Measurements from ENCODE around the gene SCYL1. TPM values are rescaled to one million over a fixed set of nuclear protein-coding genes. Genes with fewer than 3 reads are reported as not detected.

SCYL1 gene
- total RNA-seq, 1 experiment from 2014 or later: 53.6 TPM

DNA sequence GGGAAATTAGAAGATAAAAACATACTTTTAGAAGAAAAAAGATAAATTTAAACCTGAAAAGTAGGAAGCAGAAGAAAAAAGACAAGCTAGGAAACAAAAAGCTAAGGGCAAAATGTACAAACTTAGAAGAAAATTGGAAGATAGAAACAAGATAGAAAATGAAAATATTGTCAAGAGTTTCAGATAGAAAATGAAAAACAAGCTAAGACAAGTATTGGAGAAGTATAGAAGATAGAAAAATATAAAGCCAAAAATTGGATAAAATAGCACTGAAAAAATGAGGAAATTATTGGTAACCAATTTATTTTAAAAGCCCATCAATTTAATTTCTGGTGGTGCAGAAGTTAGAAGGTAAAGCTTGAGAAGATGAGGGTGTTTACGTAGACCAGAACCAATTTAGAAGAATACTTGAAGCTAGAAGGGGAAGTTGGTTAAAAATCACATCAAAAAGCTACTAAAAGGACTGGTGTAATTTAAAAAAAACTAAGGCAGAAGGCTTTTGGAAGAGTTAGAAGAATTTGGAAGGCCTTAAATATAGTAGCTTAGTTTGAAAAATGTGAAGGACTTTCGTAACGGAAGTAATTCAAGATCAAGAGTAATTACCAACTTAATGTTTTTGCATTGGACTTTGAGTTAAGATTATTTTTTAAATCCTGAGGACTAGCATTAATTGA, 25.0 kb upstream of the SCYL1 start:
- no peak overlapping the region for H3K4me3 Mint-ChIP-seq (ENCODE audit: low read depth, unreplicated experiment)

DNA sequence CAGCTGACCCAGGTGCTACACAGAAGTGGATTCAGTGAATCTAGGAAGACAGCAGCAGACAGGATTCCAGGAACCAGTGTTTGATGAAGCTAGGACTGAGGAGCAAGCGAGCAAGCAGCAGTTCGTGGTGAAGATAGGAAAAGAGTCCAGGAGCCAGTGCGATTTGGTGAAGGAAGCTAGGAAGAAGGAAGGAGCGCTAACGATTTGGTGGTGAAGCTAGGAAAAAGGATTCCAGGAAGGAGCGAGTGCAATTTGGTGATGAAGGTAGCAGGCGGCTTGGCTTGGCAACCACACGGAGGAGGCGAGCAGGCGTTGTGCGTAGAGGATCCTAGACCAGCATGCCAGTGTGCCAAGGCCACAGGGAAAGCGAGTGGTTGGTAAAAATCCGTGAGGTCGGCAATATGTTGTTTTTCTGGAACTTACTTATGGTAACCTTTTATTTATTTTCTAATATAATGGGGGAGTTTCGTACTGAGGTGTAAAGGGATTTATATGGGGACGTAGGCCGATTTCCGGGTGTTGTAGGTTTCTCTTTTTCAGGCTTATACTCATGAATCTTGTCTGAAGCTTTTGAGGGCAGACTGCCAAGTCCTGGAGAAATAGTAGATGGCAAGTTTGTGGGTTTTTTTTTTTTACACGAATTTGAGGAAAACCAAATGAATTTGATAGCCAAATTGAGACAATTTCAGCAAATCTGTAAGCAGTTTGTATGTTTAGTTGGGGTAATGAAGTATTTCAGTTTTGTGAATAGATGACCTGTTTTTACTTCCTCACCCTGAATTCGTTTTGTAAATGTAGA, 24.3 kb upstream of the SCYL1 start:
- Mint-ChIP-seq H3K4me1 (ENCODE audit: low read depth, unreplicated experiment) (peaks cover 15% of the 10 kb centered on the region), H3K27ac (ENCODE audit: unreplicated experiment) (no peak overlapping the region), H3K27me3 (ENCODE audit: unreplicated experiment) (no peaks in the 10 kb centered on the region), H3K36me3 (ENCODE audit: insufficient read depth, unreplicated experiment) (no peaks in the 10 kb centered on the region), H3K4me3 (ENCODE audit: low read depth, unreplicated experiment) (no peak overlapping the region), H3K9me3 (ENCODE audit: low read depth, unreplicated experiment) (no peaks in the 10 kb centered on the region)
- intact Hi-C loops (cut with micrococcal nuclease; ENCODE audit: unreplicated experiment): loop anchor here (1.0 kb wide), 1 partner anchor 76 kb away; no protein-coding TSS in a partner anchor
- CTCF ChIA-PET: interaction anchor here (1.2 to 2.8 kb wide), 2 partner anchors 29 to 113 kb away, joined by 4 to 15 read pairs; no protein-coding TSS in a partner anchor
- no peak for DNase-seq
- BruUV-seq (replicated peaks): no TSS peak
- TF ChIP-seq, protein P1, sequence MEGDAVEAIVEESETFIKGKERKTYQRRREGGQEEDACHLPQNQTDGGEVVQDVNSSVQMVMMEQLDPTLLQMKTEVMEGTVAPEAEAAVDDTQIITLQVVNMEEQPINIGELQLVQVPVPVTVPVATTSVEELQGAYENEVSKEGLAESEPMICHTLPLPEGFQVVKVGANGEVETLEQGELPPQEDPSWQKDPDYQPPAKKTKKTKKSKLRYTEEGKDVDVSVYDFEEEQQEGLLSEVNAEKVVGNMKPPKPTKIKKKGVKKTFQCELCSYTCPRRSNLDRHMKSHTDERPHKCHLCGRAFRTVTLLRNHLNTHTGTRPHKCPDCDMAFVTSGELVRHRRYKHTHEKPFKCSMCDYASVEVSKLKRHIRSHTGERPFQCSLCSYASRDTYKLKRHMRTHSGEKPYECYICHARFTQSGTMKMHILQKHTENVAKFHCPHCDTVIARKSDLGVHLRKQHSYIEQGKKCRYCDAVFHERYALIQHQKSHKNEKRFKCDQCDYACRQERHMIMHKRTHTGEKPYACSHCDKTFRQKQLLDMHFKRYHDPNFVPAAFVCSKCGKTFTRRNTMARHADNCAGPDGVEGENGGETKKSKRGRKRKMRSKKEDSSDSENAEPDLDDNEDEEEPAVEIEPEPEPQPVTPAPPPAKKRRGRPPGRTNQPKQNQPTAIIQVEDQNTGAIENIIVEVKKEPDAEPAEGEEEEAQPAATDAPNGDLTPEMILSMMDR (IDR thresholded peaks at IDR 0.05; ENCODE audit: unreplicated experiment): no peak

More for the DNA sequence above, 25.0 kb upstream of the SCYL1 start:
- BruUV-seq (replicated peaks): no TSS peak
- TF ChIP-seq, protein P1 (IDR thresholded peaks at IDR 0.05; ENCODE audit: unreplicated experiment): no peak
- no peak for DNase-seq
- CTCF ChIA-PET: interaction anchor here (1.2 to 3.6 kb wide), 3 partner anchors 21 to 113 kb away, joined by 4 to 41 read pairs (median 15); no protein-coding TSS in a partner anchor
- Mint-ChIP-seq H3K4me1 (ENCODE audit: low read depth, unreplicated experiment) (peaks cover 15% of the 10 kb centered on the region), H3K36me3 (ENCODE audit: insufficient read depth, unreplicated experiment) (no peaks in the 10 kb centered on the region), H3K27ac (ENCODE audit: unreplicated experiment) (no peak overlapping the region), H3K27me3 (ENCODE audit: unreplicated experiment) (no peaks in the 10 kb centered on the region), H3K9me3 (ENCODE audit: low read depth, unreplicated experiment) (no peaks in the 10 kb centered on the region)
- intact Hi-C loops (cut with micrococcal nuclease; ENCODE audit: unreplicated experiment): no loop called here

DNA sequence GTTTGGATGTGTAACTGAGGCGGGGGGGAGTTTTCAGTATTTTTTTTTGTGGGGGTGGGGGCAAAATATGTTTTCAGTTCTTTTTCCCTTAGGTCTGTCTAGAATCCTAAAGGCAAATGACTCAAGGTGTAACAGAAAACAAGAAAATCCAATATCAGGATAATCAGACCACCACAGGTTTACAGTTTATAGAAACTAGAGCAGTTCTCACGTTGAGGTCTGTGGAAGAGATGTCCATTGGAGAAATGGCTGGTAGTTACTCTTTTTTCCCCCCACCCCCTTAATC, 23.8 kb upstream of the SCYL1 start:
- intact Hi-C loops (cut with micrococcal nuclease; ENCODE audit: unreplicated experiment): loop anchor here (1.0 kb wide), 1 partner anchor 77 kb away; no protein-coding TSS in a partner anchor
- no TSS peak for BruUV-seq (replicated peaks)
- Mint-ChIP-seq H3K4me3 (ENCODE audit: low read depth, unreplicated experiment) (no peak overlapping the region), H3K27ac (ENCODE audit: unreplicated experiment) (no peak overlapping the region), H3K27me3 (ENCODE audit: unreplicated experiment) (no peaks in the 10 kb centered on the region), H3K9me3 (ENCODE audit: low read depth, unreplicated experiment) (no peaks in the 10 kb centered on the region), H3K36me3 (ENCODE audit: insufficient read depth, unreplicated experiment) (no peaks in the 10 kb centered on the region), H3K4me1 (ENCODE audit: low read depth, unreplicated experiment) (peaks cover 14% of the 10 kb centered on the region)
- no peak for DNase-seq
- CTCF ChIA-PET: interaction anchor here (1.2 kb wide), 1 partner anchor 114 kb away, joined by 4 read pairs; no protein-coding TSS in a partner anchor
- TF ChIP-seq, protein P1 (IDR thresholded peaks at IDR 0.05; ENCODE audit: unreplicated experiment): no peak

DNA sequence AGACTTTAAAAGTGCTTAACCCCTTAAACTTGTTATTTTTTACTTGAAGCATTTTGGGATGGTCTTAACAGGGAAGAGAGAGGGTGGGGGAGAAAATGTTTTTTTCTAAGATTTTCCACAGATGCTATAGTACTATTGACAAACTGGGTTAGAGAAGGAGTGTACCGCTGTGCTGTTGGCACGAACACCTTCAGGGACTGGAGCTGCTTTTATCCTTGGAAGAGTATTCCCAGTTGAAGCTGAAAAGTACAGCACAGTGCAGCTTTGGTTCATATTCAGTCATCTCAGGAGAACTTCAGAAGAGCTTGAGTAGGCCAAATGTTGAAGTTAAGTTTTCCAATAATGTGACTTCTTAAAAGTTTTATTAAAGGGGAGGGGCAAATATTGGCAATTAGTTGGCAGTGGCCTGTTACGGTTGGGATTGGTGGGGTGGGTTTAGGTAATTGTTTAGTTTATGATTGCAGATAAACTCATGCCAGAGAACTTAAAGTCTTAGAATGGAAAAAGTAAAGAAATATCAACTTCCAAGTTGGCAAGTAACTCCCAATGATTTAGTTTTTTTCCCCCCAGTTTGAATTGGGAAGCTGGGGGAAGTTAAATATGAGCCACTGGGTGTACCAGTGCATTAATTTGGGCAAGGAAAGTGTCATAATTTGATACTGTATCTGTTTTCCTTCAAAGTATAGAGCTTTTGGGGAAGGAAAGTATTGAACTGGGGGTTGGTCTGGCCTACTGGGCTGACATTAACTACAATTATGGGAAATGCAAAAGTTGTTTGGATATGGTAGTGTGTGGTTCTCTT, 23.2 kb upstream of the SCYL1 start:
- Mint-ChIP-seq H3K4me1 (ENCODE audit: low read depth, unreplicated experiment) (peaks cover 8% of the 10 kb centered on the region), H3K4me3 (ENCODE audit: low read depth, unreplicated experiment) (no peak overlapping the region), H3K36me3 (ENCODE audit: insufficient read depth, unreplicated experiment) (no peaks in the 10 kb centered on the region), H3K9me3 (ENCODE audit: low read depth, unreplicated experiment) (no peaks in the 10 kb centered on the region), H3K27ac (ENCODE audit: unreplicated experiment) (no peak overlapping the region), H3K27me3 (ENCODE audit: unreplicated experiment) (no peaks in the 10 kb centered on the region)
- TF ChIP-seq, protein P1 (IDR thresholded peaks at IDR 0.05; ENCODE audit: unreplicated experiment): no peak
- intact Hi-C loops (cut with micrococcal nuclease; ENCODE audit: unreplicated experiment): loop anchor here (1.0 kb wide), 1 partner anchor 77 kb away; no protein-coding TSS in a partner anchor
- DNase-seq: no peak
- TSS peak; percentile 0 for BruUV-seq (replicated peaks)
- CTCF ChIA-PET: interaction anchor here (1.3 to 1.5 kb wide), 3 partner anchors 30 to 78 kb away, joined by 3 to 6 read pairs (median 4); partner anchors contain the start of gene NEAT1
